Fibroblast of skin of right biceps (primary cell): ENCODE results near the gene DENND5A.

Experiments used
- DNase-seq: peaks from one replicate; pipeline ENCODE4 v3.0.0-alpha.2; 2013

DENND5A gene

DNA sequence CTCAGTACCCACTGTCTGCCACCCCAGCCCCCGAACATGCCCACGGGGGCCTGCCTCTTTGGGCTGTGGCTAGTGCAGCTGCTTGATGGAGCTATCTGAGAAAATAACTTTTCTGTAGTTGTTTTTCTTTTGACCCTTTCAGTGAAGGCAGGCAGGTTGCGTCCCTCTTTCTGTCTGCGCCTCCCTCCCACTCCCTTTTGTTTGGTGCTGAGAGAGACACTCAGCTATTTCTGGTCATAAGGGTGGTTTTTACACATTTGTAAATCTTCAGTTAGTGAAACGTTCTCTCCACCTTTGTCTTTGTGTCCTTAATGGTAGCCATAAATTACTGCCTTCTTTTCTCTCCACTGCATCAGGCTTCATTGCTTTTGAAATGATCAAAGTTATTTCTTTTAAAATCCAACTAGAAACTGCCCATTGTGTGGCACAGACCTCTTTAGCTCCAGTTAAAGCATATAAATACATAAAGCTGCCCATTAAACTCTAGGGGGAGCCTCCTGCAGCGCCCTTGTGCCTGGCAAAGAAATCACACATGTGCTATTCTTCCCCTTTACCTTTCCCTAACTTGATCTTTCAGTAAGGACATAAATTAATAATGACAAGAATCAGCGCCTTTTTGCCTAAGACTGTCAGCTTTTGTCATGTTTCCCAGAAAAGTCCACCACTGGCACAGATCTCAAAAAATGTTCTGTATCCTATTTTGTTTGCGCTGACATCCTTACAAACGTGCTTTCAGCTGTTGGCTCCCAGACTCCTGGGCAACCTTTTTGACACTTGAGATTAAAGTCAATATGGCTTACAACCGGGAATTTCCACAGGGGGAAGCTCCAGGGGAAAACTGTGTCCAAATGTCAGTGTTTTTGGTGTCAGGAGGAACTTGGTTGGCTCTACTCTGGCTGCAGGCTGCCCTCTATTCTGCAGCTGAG, 172.0 kb downstream of the DENND5A start:
- no peak for DNase-seq

DNA sequence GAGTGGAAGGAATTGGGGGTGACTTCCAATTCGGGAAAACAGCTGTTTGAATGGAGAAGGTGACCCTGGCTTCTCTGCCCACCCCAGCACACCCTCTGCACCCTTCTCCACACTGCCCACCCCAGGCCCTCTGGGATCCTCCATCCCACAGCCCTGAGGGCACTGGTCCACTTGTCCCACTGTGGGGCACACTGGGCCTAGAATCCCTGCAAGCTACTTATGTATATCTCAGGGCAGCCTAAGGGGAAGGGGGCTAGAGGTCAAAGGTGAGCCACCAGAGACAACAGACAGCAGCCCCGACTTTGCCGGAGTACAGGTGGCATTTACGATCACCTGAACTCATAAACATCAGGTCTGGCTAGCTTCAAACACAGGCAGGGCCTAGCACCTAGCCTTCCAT, 173.1 kb downstream of the DENND5A start:
- no peak for DNase-seq

DNA sequence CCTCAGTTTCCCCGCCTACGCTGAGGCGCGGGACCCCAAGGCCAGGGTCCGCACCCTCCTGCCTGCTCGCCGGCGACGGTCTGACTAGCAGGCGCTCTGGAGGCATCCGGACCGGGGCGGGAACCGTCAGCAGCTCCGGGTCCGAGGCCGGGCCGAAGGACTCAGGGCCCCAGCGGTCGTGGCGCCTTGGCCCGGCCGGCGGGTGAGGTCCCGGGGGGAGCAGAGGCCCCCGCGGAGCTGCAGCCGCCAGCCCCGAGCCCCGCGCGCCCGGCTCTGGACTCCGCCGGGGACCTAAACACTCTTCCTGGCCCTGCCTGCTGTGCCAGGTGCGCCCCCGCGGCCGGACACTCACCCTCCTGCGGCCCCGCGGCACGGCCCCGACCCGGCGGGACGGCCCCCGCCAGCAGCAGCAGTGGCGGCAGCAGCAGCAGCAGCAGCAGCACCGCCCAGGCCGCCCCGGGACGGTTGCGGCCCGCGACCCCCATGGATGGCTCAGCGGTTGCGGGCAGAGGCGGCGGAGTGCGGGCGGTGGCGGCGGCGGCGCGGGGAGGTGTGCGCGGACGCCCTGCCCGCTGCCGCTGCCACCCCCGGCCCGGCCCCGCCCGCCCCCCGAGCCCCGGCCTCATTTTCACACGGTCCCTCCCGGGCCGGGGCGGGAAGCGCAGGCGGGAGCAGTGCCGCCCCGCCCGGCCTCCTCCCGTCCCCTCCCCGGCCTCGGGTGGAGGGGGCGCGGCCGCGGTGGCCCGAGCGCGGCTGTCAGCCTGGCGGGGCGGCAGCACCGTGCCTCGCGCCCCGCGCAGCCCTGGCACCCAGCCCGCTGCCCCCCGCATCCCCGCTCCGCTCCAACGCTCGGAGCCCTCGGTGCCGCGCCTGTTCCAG, 173.9 kb downstream of the DENND5A start, which contains the start of gene SCUBE2:
Gene SCUBE2 (minus strand): TSS at position 556 of the 879 bp plus-strand sequence. CDS start 71 bp downstream, at position 485.
- DNase-seq, result peak; percentile 5

DNA sequence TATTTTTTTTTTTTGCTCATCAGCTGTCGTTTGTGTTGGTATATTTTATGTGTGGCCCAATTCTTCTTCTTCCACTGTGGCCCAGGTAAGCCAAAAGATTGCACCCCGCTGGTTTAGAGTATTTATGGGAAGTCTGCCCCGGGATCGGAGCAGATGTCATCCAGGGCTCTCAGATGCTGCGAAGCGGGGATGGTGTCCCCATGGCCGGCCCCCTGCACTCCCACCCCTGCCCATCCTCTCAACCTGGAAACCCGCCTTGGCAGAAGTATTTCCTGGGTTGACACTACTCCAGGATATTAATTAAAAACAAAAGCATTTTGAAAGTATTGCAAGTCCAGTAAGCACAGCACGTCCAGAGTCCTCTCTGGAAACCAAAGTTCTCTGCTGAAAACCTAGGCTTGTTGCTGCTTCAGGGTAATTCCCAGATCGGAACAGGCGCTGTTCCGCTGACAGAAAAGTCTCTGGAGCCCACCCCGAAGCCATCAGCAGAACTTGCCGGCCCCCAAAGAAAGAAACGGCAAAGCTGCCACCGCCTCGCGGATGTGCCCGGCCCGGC, 174.6 kb downstream of the DENND5A start:
- DNase-seq, result no peak

DNA sequence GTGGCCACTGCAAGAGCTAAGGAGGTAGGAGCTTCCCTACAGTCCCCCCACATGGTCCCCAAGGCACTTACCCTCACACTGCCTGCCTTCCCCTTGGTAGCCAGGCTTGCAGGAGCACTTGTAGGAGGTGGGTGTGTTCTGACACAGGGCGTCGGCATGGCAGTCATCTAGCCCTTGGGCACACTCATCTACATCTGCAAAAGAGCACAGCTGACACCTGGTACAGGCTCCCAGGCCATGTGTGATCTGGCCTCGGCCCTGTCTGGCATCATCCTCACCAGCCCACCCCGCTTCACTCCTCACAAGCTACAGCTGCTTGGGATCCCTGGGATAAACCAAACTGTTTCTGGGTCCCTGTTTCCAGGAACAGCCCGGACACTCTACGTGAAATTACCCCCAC, 175.5 kb downstream of the DENND5A start:
- DNase-seq, result no peak

DNA sequence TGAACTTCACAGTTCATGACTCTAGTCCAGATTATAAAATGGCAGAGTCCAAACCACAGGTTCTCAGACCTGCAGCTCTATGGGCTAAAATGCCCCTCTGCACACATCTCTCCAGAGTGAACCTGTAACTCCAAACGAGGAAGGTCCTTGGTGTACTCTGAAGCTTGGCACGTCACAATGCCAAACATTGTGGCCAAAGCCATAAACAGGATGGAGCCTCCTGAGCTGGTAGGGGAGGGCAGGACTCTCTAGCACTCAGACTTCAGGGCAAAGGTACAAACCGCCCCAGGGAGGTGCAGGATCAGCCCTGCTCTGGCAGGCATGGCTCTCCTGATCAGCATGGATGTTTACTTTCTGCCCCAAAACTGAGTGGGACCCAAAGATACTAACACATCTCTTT, 176.1 kb downstream of the DENND5A start:
- no peak for DNase-seq
